Measurements from ENCODE around the gene BRMS1. TPM values are rescaled to one million over a fixed set of nuclear protein-coding genes. Genes with fewer than 3 reads are reported as not detected.

BRMS1 gene
- total and polyA plus RNA-seq, 2 experiments from 2014 or later = 59.1 to 61.7 TPM

GRCh38 chr11:66290330-66290621 lies 54.6 kb downstream of the BRMS1 start (continued):
- TF ChIP-seq, protein P1, sequence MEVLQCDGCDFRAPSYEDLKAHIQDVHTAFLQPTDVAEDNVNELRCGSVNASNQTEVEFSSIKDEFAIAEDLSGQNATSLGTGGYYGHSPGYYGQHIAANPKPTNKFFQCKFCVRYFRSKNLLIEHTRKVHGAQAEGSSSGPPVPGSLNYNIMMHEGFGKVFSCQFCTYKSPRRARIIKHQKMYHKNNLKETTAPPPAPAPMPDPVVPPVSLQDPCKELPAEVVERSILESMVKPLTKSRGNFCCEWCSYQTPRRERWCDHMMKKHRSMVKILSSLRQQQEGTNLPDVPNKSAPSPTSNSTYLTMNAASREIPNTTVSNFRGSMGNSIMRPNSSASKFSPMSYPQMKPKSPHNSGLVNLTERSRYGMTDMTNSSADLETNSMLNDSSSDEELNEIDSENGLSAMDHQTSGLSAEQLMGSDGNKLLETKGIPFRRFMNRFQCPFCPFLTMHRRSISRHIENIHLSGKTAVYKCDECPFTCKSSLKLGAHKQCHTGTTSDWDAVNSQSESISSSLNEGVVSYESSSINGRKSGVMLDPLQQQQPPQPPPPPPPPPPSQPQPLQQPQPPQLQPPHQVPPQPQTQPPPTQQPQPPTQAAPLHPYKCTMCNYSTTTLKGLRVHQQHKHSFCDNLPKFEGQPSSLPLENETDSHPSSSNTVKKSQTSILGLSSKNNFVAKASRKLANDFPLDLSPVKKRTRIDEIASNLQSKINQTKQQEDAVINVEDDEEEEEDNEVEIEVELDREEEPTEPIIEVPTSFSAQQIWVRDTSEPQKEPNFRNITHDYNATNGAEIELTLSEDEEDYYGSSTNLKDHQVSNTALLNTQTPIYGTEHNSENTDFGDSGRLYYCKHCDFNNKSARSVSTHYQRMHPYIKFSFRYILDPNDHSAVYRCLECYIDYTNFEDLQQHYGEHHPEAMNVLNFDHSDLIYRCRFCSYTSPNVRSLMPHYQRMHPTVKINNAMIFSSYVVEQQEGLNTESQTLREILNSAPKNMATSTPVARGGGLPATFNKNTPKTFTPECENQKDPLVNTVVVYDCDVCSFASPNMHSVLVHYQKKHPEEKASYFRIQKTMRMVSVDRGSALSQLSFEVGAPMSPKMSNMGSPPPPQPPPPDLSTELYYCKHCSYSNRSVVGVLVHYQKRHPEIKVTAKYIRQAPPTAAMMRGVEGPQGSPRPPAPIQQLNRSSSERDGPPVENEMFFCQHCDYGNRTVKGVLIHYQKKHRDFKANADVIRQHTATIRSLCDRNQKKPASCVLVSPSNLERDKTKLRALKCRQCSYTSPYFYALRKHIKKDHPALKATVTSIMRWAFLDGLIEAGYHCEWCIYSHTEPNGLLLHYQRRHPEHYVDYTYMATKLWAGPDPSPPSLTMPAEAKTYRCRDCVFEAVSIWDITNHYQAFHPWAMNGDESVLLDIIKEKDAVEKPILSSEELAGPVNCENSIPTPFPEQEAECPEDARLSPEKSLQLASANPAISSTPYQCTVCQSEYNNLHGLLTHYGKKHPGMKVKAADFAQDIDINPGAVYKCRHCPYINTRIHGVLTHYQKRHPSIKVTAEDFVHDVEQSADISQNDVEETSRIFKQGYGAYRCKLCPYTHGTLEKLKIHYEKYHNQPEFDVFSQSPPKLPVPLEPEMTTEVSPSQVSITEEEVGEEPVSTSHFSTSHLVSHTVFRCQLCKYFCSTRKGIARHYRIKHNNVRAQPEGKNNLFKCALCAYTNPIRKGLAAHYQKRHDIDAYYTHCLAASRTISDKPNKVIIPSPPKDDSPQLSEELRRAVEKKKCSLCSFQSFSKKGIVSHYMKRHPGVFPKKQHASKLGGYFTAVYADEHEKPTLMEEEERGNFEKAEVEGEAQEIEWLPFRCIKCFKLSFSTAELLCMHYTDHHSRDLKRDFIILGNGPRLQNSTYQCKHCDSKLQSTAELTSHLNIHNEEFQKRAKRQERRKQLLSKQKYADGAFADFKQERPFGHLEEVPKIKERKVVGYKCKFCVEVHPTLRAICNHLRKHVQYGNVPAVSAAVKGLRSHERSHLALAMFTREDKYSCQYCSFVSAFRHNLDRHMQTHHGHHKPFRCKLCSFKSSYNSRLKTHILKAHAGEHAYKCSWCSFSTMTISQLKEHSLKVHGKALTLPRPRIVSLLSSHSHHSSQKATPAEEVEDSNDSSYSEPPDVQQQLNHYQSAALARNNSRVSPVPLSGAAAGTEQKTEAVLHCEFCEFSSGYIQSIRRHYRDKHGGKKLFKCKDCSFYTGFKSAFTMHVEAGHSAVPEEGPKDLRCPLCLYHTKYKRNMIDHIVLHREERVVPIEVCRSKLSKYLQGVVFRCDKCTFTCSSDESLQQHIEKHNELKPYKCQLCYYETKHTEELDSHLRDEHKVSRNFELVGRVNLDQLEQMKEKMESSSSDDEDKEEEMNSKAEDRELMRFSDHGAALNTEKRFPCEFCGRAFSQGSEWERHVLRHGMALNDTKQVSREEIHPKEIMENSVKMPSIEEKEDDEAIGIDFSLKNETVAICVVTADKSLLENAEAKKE (CRISPR knock-in tag; IDR thresholded peaks at IDR 0.05) = no peak
- TF ChIP-seq CREB1 (CRISPR knock-in tag; IDR thresholded peaks at IDR 0.05; ENCODE audit: low read depth) = no peak
- TF ChIP-seq NANOG (IDR thresholded peaks at IDR 0.05; ENCODE audit: borderline replicate concordance) = no peak
- TF ChIP-seq STAT1 (IDR thresholded peaks at IDR 0.05; ENCODE audit: unreplicated experiment) = no peak
- no peak for TF ChIP-seq EZH2 (IDR thresholded peaks at IDR 0.05; ENCODE audit: low read depth, unreplicated experiment)
- no peak for TF ChIP-seq ZNF331 (CRISPR knock-in tag; IDR thresholded peaks at IDR 0.05; ENCODE audit: low read depth)
- no peak for TF ChIP-seq EZH2phosphoT487 (IDR thresholded peaks at IDR 0.05; ENCODE audit: unreplicated experiment)
- TF ChIP-seq JUNB (IDR thresholded peaks at IDR 0.05; ENCODE audit: unreplicated experiment) = no peak
- no peak for TF ChIP-seq POLR2AphosphoS5 (IDR thresholded peaks at IDR 0.05; ENCODE audit: low read depth)
- no peak for TF ChIP-seq ZNF114 (CRISPR knock-in tag; IDR thresholded peaks at IDR 0.05)
- TF ChIP-seq, protein P2, sequence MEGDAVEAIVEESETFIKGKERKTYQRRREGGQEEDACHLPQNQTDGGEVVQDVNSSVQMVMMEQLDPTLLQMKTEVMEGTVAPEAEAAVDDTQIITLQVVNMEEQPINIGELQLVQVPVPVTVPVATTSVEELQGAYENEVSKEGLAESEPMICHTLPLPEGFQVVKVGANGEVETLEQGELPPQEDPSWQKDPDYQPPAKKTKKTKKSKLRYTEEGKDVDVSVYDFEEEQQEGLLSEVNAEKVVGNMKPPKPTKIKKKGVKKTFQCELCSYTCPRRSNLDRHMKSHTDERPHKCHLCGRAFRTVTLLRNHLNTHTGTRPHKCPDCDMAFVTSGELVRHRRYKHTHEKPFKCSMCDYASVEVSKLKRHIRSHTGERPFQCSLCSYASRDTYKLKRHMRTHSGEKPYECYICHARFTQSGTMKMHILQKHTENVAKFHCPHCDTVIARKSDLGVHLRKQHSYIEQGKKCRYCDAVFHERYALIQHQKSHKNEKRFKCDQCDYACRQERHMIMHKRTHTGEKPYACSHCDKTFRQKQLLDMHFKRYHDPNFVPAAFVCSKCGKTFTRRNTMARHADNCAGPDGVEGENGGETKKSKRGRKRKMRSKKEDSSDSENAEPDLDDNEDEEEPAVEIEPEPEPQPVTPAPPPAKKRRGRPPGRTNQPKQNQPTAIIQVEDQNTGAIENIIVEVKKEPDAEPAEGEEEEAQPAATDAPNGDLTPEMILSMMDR (conservative IDR thresholded peaks at IDR 0.05; ENCODE audit: low read depth in 2 of 2) = no peak

Measured in GM23338 (cell line).